ENCODE data around the gene RBP2. TPM values are rescaled to one million over a fixed set of nuclear protein-coding genes. Genes with fewer than 3 reads are reported as not detected.

The RBP2 gene
- total and polyA plus RNA-seq, 2 of the 8 experiments (the other 6 are each of a cell fraction or from before 2014, with no cell fraction given): not detected

GRCh38 chr3:139458348-139458747, 18.0 kb downstream of the RBP2 start:
- no peak overlapping the region for H2AFZ ChIP-seq (ENCODE audit: low read length)
- H3K23me2 ChIP-seq (ENCODE audit: low read depth, low read length): no peaks in the 10 kb centered on the region
- no peaks in the 10 kb centered on the region for H4K20me1 ChIP-seq (replicated peaks in 1 of 2; ENCODE audit: control insufficient read depth in 1 of 2, insufficient read depth in 2 of 2, low read length in 2 of 2)
- no peaks in the 10 kb centered on the region for H3K79me1 ChIP-seq (ENCODE audit: low read depth, low read length)
- WGBS, 2 experiments (ENCODE audit: extremely low coverage in 1 of 2, insufficient coverage in 1 of 2, insufficient read length in 1 of 2, insufficient replicate concordance in 2 of 2, low coverage in 1 of 2, low lambda C conversion rate in 2 of 2, missing lambda C conversion rate in 1 of 2): 90% methylated on average over 7 of the region's 7 CpGs; no CpG with 5 or more reads in 1 of the 2 experiments
- no peak overlapping the region for H3K4me2 ChIP-seq (ENCODE audit: insufficient read depth in 1 of 2, low read depth in 2 of 2, low read length in 2 of 2)
- H3K79me2 ChIP-seq (ENCODE audit: control insufficient read depth in 1 of 2, insufficient read depth in 2 of 2, low read length in 2 of 2): no peaks in the 10 kb centered on the region
- peaks cover 16 to 19% (median 18%) of the 10 kb centered on the region in 4 experiments for H3K4me1 ChIP-seq (replicated peaks in 1 of 4; ENCODE audit: control insufficient read depth in 3 of 4, insufficient read depth in 4 of 4, low read length in 3 of 4)
- DNase-seq (ENCODE audit: low read depth in 1 of 2, low spot score in 2 of 2) (no peak), FAIRE-seq (no peak)
- no peak overlapping the region for H2AK5ac ChIP-seq (ENCODE audit: low read depth, low read length)
- no peaks in the 10 kb centered on the region for H3K27me3 ChIP-seq (replicated peaks in 1 of 4; ENCODE audit: control insufficient read depth in 3 of 4, extremely low read depth in 1 of 4, insufficient read depth in 3 of 4, low read length in 3 of 4)
- POLR2A ChIA-PET (ENCODE audit: partially characterized antibody): interaction anchor here (0.8 to 0.9 kb wide), 2 partner anchors 12 to 16 kb away, joined by 3 read pairs; no protein-coding TSS in a partner anchor
- no peak overlapping the region for H4K91ac ChIP-seq (replicated peaks; ENCODE audit: insufficient read length, low read length)
- TF ChIP-seq BCL11A (IDR thresholded peaks at IDR 0.05; ENCODE audit: low read depth in 2 of 2, low read length in 2 of 2) (no peak), CEBPB (IDR thresholded peaks at IDR 0.05; ENCODE audit: low read depth, low read length) (peak; percentile 59; the same call in 1 of the 2 replicates)
- no peak overlapping the region for H2BK120ac ChIP-seq (replicated peaks; ENCODE audit: low read depth, low read length)
- H2BK12ac ChIP-seq (ENCODE audit: low read depth, low read length): no peak overlapping the region
- no peak overlapping the region for H4K5ac ChIP-seq (ENCODE audit: insufficient read length, low read depth, low read length)
- H3K9ac ChIP-seq (replicated peaks in 1 of 4; ENCODE audit: extremely low read depth in 1 of 4, low read depth in 3 of 4, low read length in 3 of 4): no peak overlapping the region
- no peaks in the 10 kb centered on the region for H3K9me3 ChIP-seq (ENCODE audit: insufficient read depth in 2 of 2, low read depth in 1 of 2, low read length in 1 of 2)
- no peak overlapping the region for H2BK15ac ChIP-seq (ENCODE audit: low read length)
- H3K18ac ChIP-seq (ENCODE audit: extremely low read depth, low read length): no peak overlapping the region
- H3K36me3 ChIP-seq (ENCODE audit: control insufficient read depth in 2 of 4, insufficient read depth in 4 of 4, low read length in 3 of 4): no peaks in the 10 kb centered on the region
- CTCF ChIA-PET (ENCODE audit: partially characterized antibody): interaction anchor here (0.8 to 8.9 kb wide), 7 partner anchors 9 to 83 kb away, joined by 3 to 61 read pairs (median 3); no protein-coding TSS in a partner anchor
- H3K14ac ChIP-seq (ENCODE audit: insufficient read length): no peak overlapping the region
- H3K23ac ChIP-seq (ENCODE audit: insufficient read length): no peak overlapping the region
- H3K56ac ChIP-seq (replicated peaks; ENCODE audit: insufficient read length, low read depth, low read length): no peak overlapping the region
- no peak overlapping the region for H3K27ac ChIP-seq (ENCODE audit: low read depth, low read length)
- H3K4ac ChIP-seq (replicated peaks; ENCODE audit: insufficient read length, low read depth, low read length): no peak overlapping the region
- H4K8ac ChIP-seq (ENCODE audit: extremely low read depth, insufficient read depth, low read length): no peak overlapping the region
- no peak overlapping the region for H2BK5ac ChIP-seq (ENCODE audit: low read depth, low read length)
- H3K4me3 ChIP-seq (ENCODE audit: extremely low read depth in 1 of 4, insufficient read depth in 2 of 4, low read depth in 3 of 4, low read length in 4 of 4): no peak overlapping the region
- H2BK20ac ChIP-seq (ENCODE audit: low read length): no peak overlapping the region
